GM12891 (cell line): Measurements from ENCODE around the gene TKTL1.
A peak's percentile ranks its signal among the peaks of the same experiment; 100 is the strongest.

Source experiments
- DNase-seq: peaks from one replicate; pipeline ENCODE4 v3.0.0; 2011; ENCODE audit warnings: low spot score; ENCODE audit not compliant: insufficient read length
- FAIRE-seq: peaks from 2 replicates; lab custom pipeline; 2011; peaks lifted over from hg19 to GRCh38; lab: Jason Lieb, UNC
- PAX5 ChIP-seq: IDR thresholded peaks from 2 replicates; pipeline ENCODE4 v1.6.1; 2011; ENCODE audit warnings: low read length, moderate library complexity, mild to moderate bottlenecking; ENCODE audit not compliant: insufficient read depth, severe bottlenecking
- POLR2A ChIP-seq: IDR thresholded peaks from 2 replicates; pipeline ENCODE4 v1.6.1; 2011; ENCODE audit warnings: low read depth, low read length, control low read depth
- POLR2AphosphoS5 ChIP-seq: IDR thresholded peaks from 2 replicates; pipeline ENCODE4 v1.6.1; 2011; ENCODE audit warnings: low read depth, low read length, control low read depth
- POU2F2 ChIP-seq: IDR thresholded peaks from 2 replicates; pipeline ENCODE4 v1.6.1; 2011; ENCODE audit warnings: low read depth, mild to moderate bottlenecking, control low read depth, low read length, moderate library complexity
- SPI1 ChIP-seq: IDR thresholded peaks from 2 replicates; pipeline ENCODE4 v1.6.1; 2011; ENCODE audit warnings: low read depth, low read length, control low read depth
- TAF1 ChIP-seq: IDR thresholded peaks from 2 replicates; pipeline ENCODE4 v1.6.1; 2011; ENCODE audit warnings: low read depth, low read length, control low read depth

Gene TKTL1

GRCh38 chrX:154360155-154360713, 64.6 kb downstream of the TKTL1 start:
- TF ChIP-seq TAF1 (no peak), PAX5 (no peak), SPI1 (no peak), POLR2A (no peak), POU2F2 (no peak), POLR2AphosphoS5 (no peak)
- FAIRE-seq (no peak), DNase-seq (no peak)

DNA sequence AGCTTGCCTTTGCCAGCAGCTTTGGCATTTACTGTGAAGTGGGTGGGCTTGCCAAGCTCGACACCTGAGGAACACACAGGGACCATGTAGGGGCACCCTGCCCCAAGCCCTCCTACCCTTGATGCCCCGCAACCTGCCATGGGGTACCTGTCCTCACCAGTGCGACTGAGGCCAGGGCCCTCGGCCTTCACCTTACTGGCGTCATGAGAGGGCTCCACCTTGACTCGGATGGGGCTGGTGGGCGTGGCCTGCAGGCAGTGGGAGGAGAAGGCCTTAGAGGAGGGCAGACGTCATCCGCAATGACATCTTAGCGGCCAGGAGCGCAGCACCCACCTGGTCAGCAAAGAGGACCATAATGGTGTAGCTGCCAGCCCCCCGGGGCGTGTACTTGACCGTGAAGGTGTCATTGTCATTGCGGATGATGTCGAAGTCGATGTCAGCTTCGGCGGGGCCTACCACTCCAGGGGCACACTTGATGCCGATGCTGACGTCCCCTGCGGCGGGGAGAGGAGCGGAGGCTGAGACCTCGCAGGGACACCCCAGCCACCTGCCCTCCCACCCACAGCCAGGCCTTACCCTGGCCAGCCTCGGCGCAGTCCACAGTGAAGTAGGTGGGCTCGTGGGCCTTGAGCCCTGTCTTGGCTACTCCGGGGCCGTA, 66.6 kb downstream of the TKTL1 start:
- DNase-seq (no peak), FAIRE-seq (peak; percentile 20)
- TF ChIP-seq SPI1: no peak
- no peak for TF ChIP-seq PAX5
- no peak for TF ChIP-seq POLR2AphosphoS5
- no peak for TF ChIP-seq TAF1
- no peak for TF ChIP-seq POLR2A
- TF ChIP-seq POU2F2: no peak

- FAIRE-seq (no peak), DNase-seq (no peak)
- TF ChIP-seq TAF1 (no peak), PAX5 (no peak), POLR2A (no peak), SPI1 (no peak), POLR2AphosphoS5 (no peak), POU2F2 (no peak)
Observed at GRCh38 chrX:154363706-154364439, 68.3 kb downstream of the TKTL1 start.

GRCh38 chrX:154365052-154365600, 69.5 kb downstream of the TKTL1 start:
- DNase-seq (no peak), FAIRE-seq (no peak)
- TF ChIP-seq TAF1: no peak
- TF ChIP-seq POU2F2: no peak
- no peak for TF ChIP-seq POLR2AphosphoS5
- no peak for TF ChIP-seq POLR2A
- TF ChIP-seq PAX5: no peak
- no peak for TF ChIP-seq SPI1

DNA sequence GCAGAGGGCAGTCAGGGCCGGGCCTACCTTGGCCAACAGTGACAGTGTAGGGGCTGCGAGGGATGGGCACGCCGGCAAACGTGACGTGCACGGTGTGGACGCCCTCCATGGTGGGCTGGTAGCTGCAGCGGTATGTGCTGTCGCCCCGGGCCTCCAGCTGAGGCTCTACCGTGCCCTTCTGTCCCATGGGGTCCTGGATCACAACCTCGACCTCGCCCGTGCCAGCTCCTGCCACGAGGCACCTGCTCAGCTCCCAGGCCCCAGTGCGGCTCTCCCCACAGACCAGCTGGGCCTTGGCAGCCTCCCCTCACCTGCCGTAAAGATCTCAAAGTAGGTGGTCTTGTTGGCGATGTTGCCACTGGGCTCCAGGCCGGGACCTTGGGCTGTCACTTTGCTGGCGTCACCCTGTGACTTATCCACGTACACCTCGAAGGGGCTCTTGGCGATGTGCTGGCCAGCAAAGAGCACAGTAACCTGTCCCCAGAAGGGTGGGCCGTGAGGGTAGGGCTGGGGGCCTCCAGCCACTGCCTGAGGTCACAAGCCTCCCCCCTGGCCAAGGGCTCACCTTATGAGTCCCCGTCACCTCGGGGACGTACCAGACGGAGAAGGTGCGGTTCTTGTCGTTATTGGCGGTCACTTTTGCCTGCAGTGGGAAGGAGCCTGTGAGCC, 70.5 kb downstream of the TKTL1 start:
- no peak for DNase-seq

GRCh38 chrX:154366666-154367055, 71.1 kb downstream of the TKTL1 start:
- no peak for DNase-seq
- no peak for FAIRE-seq
- TF ChIP-seq POLR2A (no peak), POU2F2 (no peak), TAF1 (no peak), POLR2AphosphoS5 (no peak), SPI1 (no peak), PAX5 (no peak)

More for the DNA sequence above, 70.5 kb downstream of the TKTL1 start:
- no peak for TF ChIP-seq POLR2A
- no peak for TF ChIP-seq TAF1
- no peak for TF ChIP-seq PAX5
- no peak for TF ChIP-seq SPI1
- TF ChIP-seq POU2F2: no peak
- TF ChIP-seq POLR2AphosphoS5: no peak
- FAIRE-seq: no peak

DNA sequence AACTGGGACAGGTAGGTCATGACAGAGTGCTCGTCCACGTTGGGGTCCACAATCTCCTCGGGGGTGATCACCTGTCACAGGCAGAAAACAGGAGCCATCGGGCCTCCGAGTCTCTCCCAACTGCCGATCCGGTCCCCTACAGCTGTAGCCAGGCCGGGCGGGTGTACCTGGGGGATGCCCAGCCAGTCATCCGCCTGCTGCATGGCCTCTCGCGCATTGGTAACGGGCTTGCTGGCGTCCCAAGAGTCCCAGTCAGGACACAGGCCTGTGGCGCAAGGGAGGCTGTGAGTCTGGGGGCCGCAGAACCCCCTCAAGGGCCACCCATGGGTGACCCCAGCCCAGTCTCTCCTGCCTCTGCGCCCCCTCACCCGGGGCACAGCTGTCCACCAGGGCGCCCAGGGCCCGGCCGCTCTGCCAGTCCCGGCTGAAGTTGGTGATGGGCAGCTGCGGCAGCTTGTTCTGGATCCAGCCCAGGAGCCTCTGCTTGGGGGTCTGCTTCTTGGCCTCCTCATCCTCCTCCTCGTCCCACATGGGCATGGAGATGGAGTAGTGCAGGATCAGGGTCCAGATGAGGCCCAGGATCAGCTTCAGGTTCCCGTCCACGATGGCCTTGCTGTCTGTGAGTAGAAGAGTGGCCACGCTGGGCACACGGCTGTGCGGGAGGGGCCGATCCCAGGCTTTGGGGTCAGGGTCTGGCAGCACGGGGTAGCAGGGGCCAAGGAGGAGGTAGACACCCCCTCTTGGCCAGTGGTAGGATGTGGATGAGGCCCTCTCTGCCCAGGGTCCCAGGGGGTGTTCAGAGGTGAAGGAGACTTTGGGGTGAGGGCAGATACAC, 72.1 kb downstream of the TKTL1 start:
- DNase-seq (no peak), FAIRE-seq (no peak)
- TF ChIP-seq TAF1: no peak
- TF ChIP-seq SPI1: no peak
- no peak for TF ChIP-seq PAX5
- TF ChIP-seq POU2F2: no peak
- no peak for TF ChIP-seq POLR2AphosphoS5
- no peak for TF ChIP-seq POLR2A

DNA sequence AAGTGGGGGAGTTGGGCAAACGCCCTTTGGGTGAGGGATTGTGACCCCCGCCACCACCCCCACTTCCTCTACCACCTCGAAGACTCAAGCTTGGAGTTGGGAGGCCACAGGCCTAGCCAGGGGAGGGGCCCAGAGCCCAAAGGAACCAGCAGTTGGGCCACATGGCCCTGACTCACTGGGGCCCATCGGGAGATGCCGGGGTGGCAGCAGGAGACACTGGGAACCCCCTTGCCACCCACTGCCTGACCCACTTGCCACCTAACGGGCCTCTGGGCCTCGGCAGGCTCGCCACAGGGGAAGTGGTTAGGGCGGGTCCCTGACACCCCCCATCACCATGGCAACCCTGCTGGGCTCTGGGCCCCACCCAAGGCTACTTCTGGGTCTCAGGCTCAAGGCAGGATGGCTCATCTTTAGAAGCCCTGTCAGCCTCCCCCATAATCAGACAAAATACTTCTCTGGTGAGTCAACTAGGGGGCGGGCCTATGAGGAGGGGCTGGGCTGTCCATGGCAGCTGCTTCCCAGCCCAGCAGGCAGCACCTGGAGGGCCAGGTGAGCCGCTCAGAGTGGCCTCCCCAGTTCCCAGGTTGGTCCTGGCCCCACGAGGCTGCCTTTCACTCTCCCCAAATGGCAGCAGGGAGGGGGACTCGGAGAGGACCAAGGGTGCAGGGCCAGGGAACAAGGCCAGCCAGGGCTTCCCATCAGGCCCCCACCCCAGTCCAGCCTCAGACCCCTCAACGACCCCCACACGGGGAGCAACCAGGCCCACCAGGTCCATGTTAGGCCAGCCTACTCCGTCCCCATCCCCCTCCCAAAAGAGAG, 73.2 kb downstream of the TKTL1 start:
- TF ChIP-seq POU2F2 (no peak), POLR2A (no peak), SPI1 (peak; percentile 43)
- FAIRE-seq (peak; percentile 90), DNase-seq (peak; percentile 51)
